OCI-LY1 (cell line): Measurements from ENCODE around the gene RBPJL.

Source experiments
- H2AFZ ChIP-seq: fragments of 200-600 bp; sonication (generic), shearing (Covaris generic); 2 replicates; pipeline ENCODE4 v1.6.0; 2014; ENCODE audit warnings: antibody characterized with exemption, mild to moderate bottlenecking, low read length
- H3F3A ChIP-seq: fragments of 200-600 bp; sonication (generic), shearing (Covaris generic); 2 replicates; pipeline ENCODE4 v1.6.0; 2014; ENCODE audit warnings: mild to moderate bottlenecking, antibody characterized with exemption, low read length, moderate library complexity; ENCODE audit not compliant: insufficient read depth
- H3K27ac ChIP-seq: fragments of 200-600 bp; sonication (generic); 2 replicates; pipeline ENCODE4 v1.5.1; 2014; ENCODE audit warnings: low read length, mixed run types, mild to moderate bottlenecking, low read depth; ENCODE audit not compliant: poor library complexity, severe bottlenecking
- H3K27me3 ChIP-seq: fragments of 200-600 bp; sonication (generic); 2 replicates; pipeline ENCODE4 v1.6.0; 2014; ENCODE audit warnings: antibody characterized with exemption, mild to moderate bottlenecking, low read length, moderate library complexity; ENCODE audit not compliant: insufficient read depth
- H3K36me3 ChIP-seq: fragments of 200-600 bp; sonication (generic); 2 replicates; pipeline ENCODE4 v1.6.1; 2014; ENCODE audit warnings: mild to moderate bottlenecking, antibody characterized with exemption, low read length, moderate library complexity, mixed read lengths; ENCODE audit not compliant: insufficient read depth
- H3K4me1 ChIP-seq: fragments of 200-600 bp; sonication (generic); 2 replicates; pipeline ENCODE4 v1.5.1; 2014; ENCODE audit warnings: mild to moderate bottlenecking, low read length, moderate library complexity; ENCODE audit not compliant: insufficient read depth, severe bottlenecking
- H3K4me2 ChIP-seq: fragments of 200-600 bp; sonication (generic), shearing (Covaris generic); 2 replicates; pipeline ENCODE4 v1.6.1; 2014; ENCODE audit warnings: low read length
- H3K4me3 ChIP-seq: fragments of 200-600 bp; sonication (generic); 2 replicates; pipeline ENCODE4 v1.5.1; 2014; ENCODE audit warnings: low read length, low read depth, mild to moderate bottlenecking, mixed read lengths; ENCODE audit not compliant: poor library complexity, severe bottlenecking
- H3K79me2 ChIP-seq: fragments of 200-600 bp; shearing (Covaris generic); 2 replicates; pipeline ENCODE4 v1.6.1; 2016; ENCODE audit warnings: mixed run types, low read length, mixed read lengths; ENCODE audit not compliant: insufficient read depth
- H3K9ac ChIP-seq: fragments of 200-600 bp; sonication (generic), shearing (Covaris generic); 2 replicates; pipeline ENCODE4 v1.6.1; 2014; ENCODE audit warnings: mild to moderate bottlenecking, low read length, mixed read lengths
- H3K9me2 ChIP-seq: fragments of 200-600 bp; sonication (generic), shearing (Covaris generic); 2 replicates; pipeline ENCODE4 v1.6.1; 2014; ENCODE audit warnings: low read depth, mild to moderate bottlenecking, low read length, mixed read lengths
- H3K9me3 ChIP-seq: fragments of 200-600 bp; shearing (Covaris generic); 2 replicates; pipeline ENCODE4 v1.6.1; 2014; ENCODE audit warnings: low read length, mixed read lengths
- H4K20me1 ChIP-seq: fragments of 200-600 bp; sonication (generic), shearing (Covaris generic); 2 replicates; pipeline ENCODE4 v1.6.0; 2016; ENCODE audit warnings: mild to moderate bottlenecking, low read length; ENCODE audit not compliant: insufficient read depth
- CTCF ChIP-seq: fragments of 200-600 bp; sonication (generic), shearing (Covaris generic); IDR thresholded peaks from 2 replicates; pipeline ENCODE4 v1.5.1; 2017; ENCODE audit warnings: mild to moderate bottlenecking, antibody characterized with exemption, low read length, moderate library complexity, mixed read lengths
- EZH2 ChIP-seq: fragments of 200-600 bp; sonication (generic), shearing (Covaris generic); IDR thresholded peaks from 2 replicates; pipeline ENCODE4 v1.8.0; 2017; ENCODE audit warnings: borderline replicate concordance, mixed run types, mild to moderate bottlenecking, antibody characterized with exemption, low read length, moderate library complexity, mixed read lengths

The RBPJL gene

GRCh38 chr20:45354423-45355208, 48.0 kb downstream of the RBPJL start:
- Histone ChIP-seq H3K36me3 (no peaks in the 10 kb centered on the region), H3K4me1 (no peaks in the 10 kb centered on the region), H3K4me2 (no peak overlapping the region), H3F3A (no peaks in the 10 kb centered on the region), H3K9me2 (no peaks in the 10 kb centered on the region), H4K20me1 (no peaks in the 10 kb centered on the region), H3K27ac (no peak overlapping the region), H3K4me3 (no peak overlapping the region), H3K27me3 (no peaks in the 10 kb centered on the region), H3K79me2 (no peaks in the 10 kb centered on the region), H2AFZ (no peak overlapping the region), H3K9me3 (no peaks in the 10 kb centered on the region), H3K9ac (no peak overlapping the region)
- no peak for TF ChIP-seq CTCF
- TF ChIP-seq EZH2, result no peak

- Histone ChIP-seq H3F3A (no peaks in the 10 kb centered on the region), H3K9ac (no peak overlapping the region), H3K27ac (no peak overlapping the region), H3K9me3 (no peaks in the 10 kb centered on the region), H4K20me1 (no peaks in the 10 kb centered on the region), H3K27me3 (no peaks in the 10 kb centered on the region), H3K36me3 (no peaks in the 10 kb centered on the region), H3K9me2 (no peaks in the 10 kb centered on the region), H3K4me2 (no peak overlapping the region), H2AFZ (no peak overlapping the region), H3K79me2 (no peaks in the 10 kb centered on the region), H3K4me3 (no peak overlapping the region), H3K4me1 (no peaks in the 10 kb centered on the region)
- TF ChIP-seq EZH2 (no peak), CTCF (no peak)
Observed at GRCh38 chr20:45355209-45356084, 48.8 kb downstream of the RBPJL start.

- H3K27ac ChIP-seq, result no peak overlapping the region
- H4K20me1 ChIP-seq, result no peaks in the 10 kb centered on the region
- no peaks in the 10 kb centered on the region for H3K9me3 ChIP-seq
- H3K79me2 ChIP-seq, result no peaks in the 10 kb centered on the region
- no peak overlapping the region for H2AFZ ChIP-seq
- no peaks in the 10 kb centered on the region for H3K27me3 ChIP-seq
- no peak for TF ChIP-seq CTCF
- no peak for TF ChIP-seq EZH2
- no peak overlapping the region for H3K4me2 ChIP-seq
- no peaks in the 10 kb centered on the region for H3K9me2 ChIP-seq
- no peak overlapping the region for H3K4me3 ChIP-seq
- H3K4me1 ChIP-seq, result peaks cover 5% of the 10 kb centered on the region
- no peaks in the 10 kb centered on the region for H3F3A ChIP-seq
- no peak overlapping the region for H3K9ac ChIP-seq
- H3K36me3 ChIP-seq, result no peaks in the 10 kb centered on the region
Observed at GRCh38 chr20:45358282-45359068, 51.8 kb downstream of the RBPJL start.
